Lung (tissue), 12 donors: ENCODE data around the gene LRRC75A. TPM values are rescaled to one million over a fixed set of nuclear protein-coding genes. Genes with fewer than 3 reads are reported as not detected.

Source experiments
- ATAC-seq: fragments of 200-7000 bp; cut with Tn5 transposase; one replicate; pipeline ENCODE4 v1.9.1; 2020; ENCODE audit warnings: moderate number of reproducible peaks; ENCODE audit not compliant: insufficient read depth, low FRiP score
- DNase-seq, 3 donors: peaks; one replicate each; pipeline ENCODE4 v3.0.0-alpha.2; 2013 to 2017
- H3K27ac ChIP-seq, 2 donors: one replicate each; pipeline ENCODE4 v1.5.1; 2013; ENCODE audit warnings: mild to moderate bottlenecking in 2 of 2, moderate library complexity in 2 of 2, control low read depth in 1 of 2, inconsistent platforms in 1 of 2, low read depth in 1 of 2, low read length in 1 of 2
- H3K27me3 ChIP-seq, 3 donors: one replicate each; pipeline ENCODE4 v1.5.1; 2013; ENCODE audit warnings: low read length in 2 of 3; ENCODE audit not compliant: control insufficient read depth in 3 of 3, insufficient read depth in 3 of 3
- H3K36me3 ChIP-seq, 4 donors: one replicate each; pipeline ENCODE4 v1.5.1; 2013; ENCODE audit warnings: low read length in 4 of 4, mild to moderate bottlenecking in 1 of 4, moderate library complexity in 1 of 4; ENCODE audit not compliant: control insufficient read depth in 4 of 4, insufficient read depth in 4 of 4
- H3K4me1 ChIP-seq, 5 donors: one replicate each; pipeline ENCODE4 v1.5.1; 2013; ENCODE audit warnings: low read length in 5 of 5, mild to moderate bottlenecking in 2 of 5, moderate library complexity in 1 of 5; ENCODE audit not compliant: control insufficient read depth in 5 of 5, insufficient read depth in 5 of 5
- H3K4me3 ChIP-seq: one replicate; pipeline ENCODE4 v1.5.1; 2013; ENCODE audit warnings: mild to moderate bottlenecking, control low read depth, moderate library complexity
- H3K9ac ChIP-seq, 2 donors: one replicate each; pipeline ENCODE4 v1.5.1; 2013; ENCODE audit warnings: low read length in 2 of 2, control low read depth in 1 of 2; ENCODE audit not compliant: insufficient read depth in 1 of 2
- H3K9me3 ChIP-seq, 4 donors: one replicate each; pipeline ENCODE4 v1.5.1; 2013; ENCODE audit warnings: low read length in 3 of 4, mild to moderate bottlenecking in 1 of 4, moderate library complexity in 1 of 4; ENCODE audit not compliant: control insufficient read depth in 4 of 4, insufficient read depth in 3 of 4
- WGBS, 2 donors: extraction: QIAGEN DNeasy Blood & Tissue Kit; methylation state at CpG; one replicate each; pipeline ENCODE4 v1.1.7; 2013; 5-methylcytosine and 5-hydroxymethylcytosine counted together
- polyA plus RNA-seq, 2 donors: library from polyadenylated mRNA; stranded (reverse); fragments of 200-250 nt; gene quantifications; one replicate each; pipeline ENCODE4 v1.2.1, GENCODE V29; 2013
- total RNA-seq, 2 donors: library from RNA; depleted of rRNA in 1 of 2; stranded (reverse); fragments of >200 nt in 1 of 2; gene quantifications; one replicate each; pipeline ENCODE4 v1.2.1, GENCODE V29; 2014 to 2021
- TF ChIP-seq, protein P1 (sequence below): IDR thresholded peaks from 2 replicates; pipeline ENCODE4 v1.5.1; 2012; ENCODE audit warnings: mild to moderate bottlenecking; ENCODE audit errors: control extremely low read depth, extremely low read depth
- donor health status: control.
- donor health status: control.
- donor health status: Bipolar disorder and iron deficiency.
- donor health status: healthy.
- donor health status: DM: yes; HTN: yes; CAD: no.

The LRRC75A gene
- total and polyA plus RNA-seq, 4 donors = 0.68 to 3.4 (median 2.4) TPM

DNA sequence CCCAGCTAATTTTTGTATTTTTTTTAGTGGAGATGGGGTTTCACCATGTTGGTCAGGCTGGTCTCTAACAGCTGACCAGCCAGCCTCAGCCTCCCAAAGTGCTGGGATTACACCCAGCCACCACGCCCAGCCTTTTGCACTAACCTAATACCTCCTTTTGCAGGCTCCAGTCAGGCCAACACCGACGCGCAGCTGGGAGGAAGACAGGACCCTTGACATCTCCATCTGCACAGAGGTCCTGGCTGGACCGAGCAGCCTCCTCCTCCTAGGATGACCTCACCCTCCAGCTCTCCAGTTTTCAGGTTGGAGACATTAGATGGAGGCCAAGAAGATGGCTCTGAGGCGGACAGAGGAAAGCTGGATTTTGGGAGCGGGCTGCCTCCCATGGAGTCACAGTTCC lies 74.6 kb downstream of the LRRC75A start:
- no peaks in the 10 kb centered on the region for H3K9me3 ChIP-seq
- peaks cover 0 to 18% (median 0%) of the 10 kb centered on the region in 4 donors for H3K36me3 ChIP-seq
- 91 to 97% methylated on average over 7 of the region's 7 CpGs for WGBS, 2 donors
- H3K9ac ChIP-seq = no peak overlapping the region
- TF ChIP-seq, protein P1, sequence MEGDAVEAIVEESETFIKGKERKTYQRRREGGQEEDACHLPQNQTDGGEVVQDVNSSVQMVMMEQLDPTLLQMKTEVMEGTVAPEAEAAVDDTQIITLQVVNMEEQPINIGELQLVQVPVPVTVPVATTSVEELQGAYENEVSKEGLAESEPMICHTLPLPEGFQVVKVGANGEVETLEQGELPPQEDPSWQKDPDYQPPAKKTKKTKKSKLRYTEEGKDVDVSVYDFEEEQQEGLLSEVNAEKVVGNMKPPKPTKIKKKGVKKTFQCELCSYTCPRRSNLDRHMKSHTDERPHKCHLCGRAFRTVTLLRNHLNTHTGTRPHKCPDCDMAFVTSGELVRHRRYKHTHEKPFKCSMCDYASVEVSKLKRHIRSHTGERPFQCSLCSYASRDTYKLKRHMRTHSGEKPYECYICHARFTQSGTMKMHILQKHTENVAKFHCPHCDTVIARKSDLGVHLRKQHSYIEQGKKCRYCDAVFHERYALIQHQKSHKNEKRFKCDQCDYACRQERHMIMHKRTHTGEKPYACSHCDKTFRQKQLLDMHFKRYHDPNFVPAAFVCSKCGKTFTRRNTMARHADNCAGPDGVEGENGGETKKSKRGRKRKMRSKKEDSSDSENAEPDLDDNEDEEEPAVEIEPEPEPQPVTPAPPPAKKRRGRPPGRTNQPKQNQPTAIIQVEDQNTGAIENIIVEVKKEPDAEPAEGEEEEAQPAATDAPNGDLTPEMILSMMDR = no peak
- ATAC-seq (no peak), DNase-seq (no peak)
- H3K4me3 ChIP-seq = no peak overlapping the region
- H3K27ac ChIP-seq = peak overlapping the region in 1 of 2 donors; percentile 93
- H3K4me1 ChIP-seq = peaks cover 0 to 25% (median 6%) of the 10 kb centered on the region in 5 donors
- no peaks in the 10 kb centered on the region for H3K27me3 ChIP-seq

GRCh38 chr17:16415031-16415924 lies 76.7 kb downstream of the LRRC75A start, which contains the start of gene TRPV2:
Gene TRPV2, plus strand, starts transcription at chr17:16415571. Its CDS starts 2,098 bp downstream, at chr17:16417669.
- ATAC-seq (no peak), DNase-seq (no peak)
- Histone ChIP-seq H3K36me3 (peaks cover 0 to 17% (median 0%) of the 10 kb centered on the region in 4 donors), H3K4me3 (peak within 1 kb of the TSS; percentile 82), H3K27ac (peak within 1 kb of the TSS; percentile 74 to 93), H3K9me3 (no peaks in the 10 kb centered on the region), H3K27me3 (no peaks in the 10 kb centered on the region), H3K4me1 (peaks cover 0 to 25% (median 6%) of the 10 kb centered on the region in 5 donors), H3K9ac (peak within 1 kb of the TSS in 1 of 2 donors; percentile 9)
- TF ChIP-seq, protein P1 = peak; percentile 43
- WGBS, 2 donors = 7 to 9% methylated on average over 21 of the region's 21 CpGs

GRCh38 chr17:16407911-16408588 lies 83.9 kb downstream of the LRRC75A start:
- DNase-seq (peak; percentile 59 to 80 (median 77)), ATAC-seq (no peak)
- Histone ChIP-seq H3K4me1 (peaks cover 0 to 9% (median 0%) of the 10 kb centered on the region in 5 donors), H3K4me3 (no peak overlapping the region), H3K9ac (no peak overlapping the region), H3K27me3 (no peaks in the 10 kb centered on the region), H3K36me3 (no peaks in the 10 kb centered on the region), H3K27ac (peak overlapping the region in 1 of 2 donors; percentile 85), H3K9me3 (no peaks in the 10 kb centered on the region)
- TF ChIP-seq, protein P1 = no peak
- WGBS, 2 donors = 25 to 31% methylated on average over 12 to 14 of the region's 14 CpGs
